Liver (tissue), 9 donors: ENCODE data around the gene KLRF1. TPM values are rescaled to one million over a fixed set of nuclear protein-coding genes. Genes with fewer than 3 reads are reported as not detected.

Experiments
- DNase-seq: peaks from one replicate; pipeline ENCODE4 v3.0.0-alpha.2; 2017; ENCODE audit warnings: low spot score
- H3K27ac ChIP-seq, 2 donors: one replicate each; pipeline ENCODE4 v1.7.0; 2013; ENCODE audit warnings: inconsistent platforms in 2 of 2, low read length in 2 of 2, control low read depth in 1 of 2, low read depth in 1 of 2, mild to moderate bottlenecking in 1 of 2
- H3K27me3 ChIP-seq, 4 donors: one replicate each; pipeline versions ENCODE4 v1.6.1 to v1.7.0; 2013; ENCODE audit warnings: low read length in 3 of 4, inconsistent platforms in 1 of 4, mild to moderate bottlenecking in 1 of 4, moderate library complexity in 1 of 4; ENCODE audit not compliant: control insufficient read depth in 4 of 4, insufficient read depth in 4 of 4
- H3K36me3 ChIP-seq, 4 donors: one replicate each; pipeline versions ENCODE4 v1.6.1 to v1.7.0; 2013; ENCODE audit warnings: low read length in 3 of 4, mild to moderate bottlenecking in 3 of 4, low read depth in 1 of 4, moderate library complexity in 1 of 4; ENCODE audit not compliant: control insufficient read depth in 4 of 4, insufficient read depth in 3 of 4
- H3K4me1 ChIP-seq, 4 donors: one replicate each; pipeline versions ENCODE4 v1.6.1 to v1.7.0; 2013; ENCODE audit warnings: low read length in 3 of 4, mild to moderate bottlenecking in 3 of 4, moderate library complexity in 1 of 4; ENCODE audit not compliant: control insufficient read depth in 4 of 4, insufficient read depth in 4 of 4
- H3K4me3 ChIP-seq, 3 donors: one replicate each; pipeline versions ENCODE4 v1.6.1 to v1.7.0; 2013; ENCODE audit warnings: low read length in 3 of 3, control low read depth in 1 of 3, low read depth in 1 of 3, mild to moderate bottlenecking in 1 of 3
- H3K9ac ChIP-seq, 2 donors: one replicate each; pipeline ENCODE4 v1.7.0; 2013; ENCODE audit warnings: low read length in 2 of 2, mild to moderate bottlenecking in 2 of 2, moderate library complexity in 2 of 2, control low read depth in 1 of 2, low read depth in 1 of 2
- H3K9me3 ChIP-seq, 4 donors: one replicate each; pipeline versions ENCODE4 v1.6.1 to v1.7.0; 2013; ENCODE audit warnings: low read length in 3 of 4; ENCODE audit not compliant: control insufficient read depth in 4 of 4
- EGR1 ChIP-seq, 2 donors: IDR thresholded peaks; 2 replicates each; pipeline ENCODE4 v1.6.1; 2016 to 2018; ENCODE audit warnings: antibody characterized with exemption in 2 of 2, low read depth in 2 of 2
- FOXA2 ChIP-seq: IDR thresholded peaks from 2 replicates; pipeline ENCODE4 v1.6.1; 2016; ENCODE audit warnings: antibody characterized with exemption
- HNF4A ChIP-seq, 2 donors: conservative IDR thresholded peaks; 2 replicates each; pipeline ENCODE4 v1.6.1; 2016; ENCODE audit warnings: antibody characterized with exemption in 2 of 2, mild to moderate bottlenecking in 2 of 2
- HNF4G ChIP-seq: IDR thresholded peaks from 2 replicates; pipeline ENCODE4 v1.6.1; 2016; ENCODE audit warnings: antibody characterized with exemption
- JUND ChIP-seq, 2 donors: IDR thresholded peaks; 2 replicates each; pipeline ENCODE4 v1.6.1; 2016; ENCODE audit warnings: antibody characterized with exemption in 2 of 2
- NR2F2 ChIP-seq: IDR thresholded peaks from 2 replicates; pipeline ENCODE4 v1.6.1; 2016; ENCODE audit warnings: antibody characterized with exemption
- RAD21 ChIP-seq, 2 donors: IDR thresholded peaks; 2 replicates each; pipeline ENCODE4 v1.6.1; 2016; ENCODE audit warnings: antibody characterized with exemption in 2 of 2, mild to moderate bottlenecking in 2 of 2
- RXRA ChIP-seq, 2 donors: IDR thresholded peaks; 2 replicates each; pipeline ENCODE4 v1.6.1; 2017 to 2018; ENCODE audit warnings: antibody characterized with exemption in 2 of 2, mild to moderate bottlenecking in 1 of 2
- SP1 ChIP-seq: IDR thresholded peaks from 2 replicates; pipeline ENCODE4 v1.6.1; 2018; ENCODE audit warnings: antibody characterized with exemption, mild to moderate bottlenecking
- TAF1 ChIP-seq: conservative IDR thresholded peaks from 2 replicates; pipeline ENCODE4 v1.6.1; 2016; ENCODE audit warnings: antibody characterized with exemption, mild to moderate bottlenecking
- YY1 ChIP-seq: IDR thresholded peaks from 2 replicates; pipeline ENCODE4 v1.6.1; 2016; ENCODE audit warnings: antibody characterized with exemption, mild to moderate bottlenecking
- WGBS: extraction: QIAGEN DNeasy Blood & Tissue Kit; methylation state at CpG from one replicate; pipeline ENCODE4 v1.1.7; 2013; 5-methylcytosine and 5-hydroxymethylcytosine counted together
- polyA plus RNA-seq, 2 donors: library from polyadenylated mRNA; stranded (reverse) in 1 of 2; unstranded in 1 of 2; fragments of 200-250 nt in 1 of 2; fragments of >200 nt in 1 of 2; fragmentation: Nextera tagmentation in 1 of 2; extraction: Ambion mirVana in 1 of 2; gene quantifications; one replicate each; pipeline versions ENCODE4 v1.2.1 to v1.2.3, GENCODE V29; 2013 to 2015
- total RNA-seq, 2 donors: library from RNA; depleted of rRNA; stranded (reverse); fragments of >200 nt; gene quantifications; one replicate each; pipeline ENCODE4 v1.2.3, GENCODE V29; 2014
- TF ChIP-seq, protein P1 (sequence below): fragments of 150-350 bp; IDR thresholded peaks from 2 replicates; pipeline ENCODE4 v1.5.1; 2017; ENCODE audit warnings: improper control_type of control experiment, low read depth, low read length; ENCODE audit not compliant: missing input control
- TF ChIP-seq, protein P2 (sequence below): IDR thresholded peaks from 2 replicates; pipeline ENCODE4 v1.6.1; 2016; ENCODE audit warnings: antibody characterized with exemption
- TF ChIP-seq, protein P3 (sequence below): IDR thresholded peaks from 2 replicates; pipeline ENCODE4 v1.6.1; 2016; ENCODE audit warnings: antibody characterized with exemption
- TF ChIP-seq, protein P4 (sequence below): IDR thresholded peaks from 2 replicates; pipeline ENCODE4 v1.6.1; 2016; ENCODE audit warnings: antibody characterized with exemption, mild to moderate bottlenecking
- TF ChIP-seq, protein P5 (sequence below): IDR thresholded peaks from 2 replicates; pipeline ENCODE4 v1.6.1; 2016; ENCODE audit warnings: antibody characterized with exemption
- donor health status: healthy.
- donor health status: healthy.
- donor health status: healthy.
- donor health status: healthy.
- donor health status: healthy.

KLRF1 gene
- total and polyA plus RNA-seq, 4 donors = 0.18 to 1.5 (median 0.76) TPM

DNA sequence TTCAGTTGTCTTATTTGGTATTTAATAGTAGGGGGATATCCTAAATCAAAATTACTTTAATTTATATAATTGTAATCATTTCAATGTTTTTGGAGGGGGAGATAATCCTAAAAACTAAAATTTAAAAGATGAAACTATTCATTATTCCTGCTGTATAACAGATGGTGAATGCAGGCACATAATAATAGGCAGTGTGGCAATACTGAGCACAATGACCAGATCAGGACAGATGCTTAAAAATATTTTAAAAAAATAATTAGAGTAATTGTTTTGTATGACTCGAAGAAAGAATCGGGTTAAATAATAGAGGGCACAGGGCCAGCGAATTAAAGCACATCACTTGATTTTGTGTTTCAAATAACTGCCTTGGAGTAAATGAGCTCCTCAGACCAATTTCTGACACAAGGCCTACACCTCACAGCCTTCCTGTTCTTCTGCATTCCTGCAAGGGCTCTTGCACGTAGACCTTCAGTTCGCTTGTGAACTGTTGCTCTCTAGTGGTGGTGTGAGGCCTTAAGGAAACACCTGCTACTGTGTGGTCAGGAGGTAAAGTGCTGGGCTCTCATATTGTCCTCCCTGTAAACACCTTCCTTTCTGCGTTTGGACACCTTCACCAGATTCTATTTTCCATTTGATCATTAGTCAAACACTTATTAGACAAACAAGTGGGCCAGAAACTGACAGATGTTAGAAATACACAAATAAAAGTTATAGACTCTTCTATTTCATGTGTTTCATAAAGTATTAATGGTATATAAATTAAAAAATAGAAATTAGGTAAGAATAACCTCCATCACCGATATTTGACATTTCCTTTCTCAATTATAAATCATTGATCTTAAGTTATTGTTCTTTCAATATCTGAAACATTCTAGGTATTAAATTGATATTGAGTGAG, 29.3 kb upstream of the KLRF1 start:
- no peak for DNase-seq
- H3K9ac ChIP-seq = peak overlapping the region in 1 of 2 donors; percentile 31
- H3K27me3 ChIP-seq = no peaks in the 10 kb centered on the region
- 73% methylated on average over 7 of the region's 7 CpGs for WGBS
- no peaks in the 10 kb centered on the region for H3K9me3 ChIP-seq
- no peak overlapping the region for H3K4me3 ChIP-seq
- TF ChIP-seq, protein P1, sequence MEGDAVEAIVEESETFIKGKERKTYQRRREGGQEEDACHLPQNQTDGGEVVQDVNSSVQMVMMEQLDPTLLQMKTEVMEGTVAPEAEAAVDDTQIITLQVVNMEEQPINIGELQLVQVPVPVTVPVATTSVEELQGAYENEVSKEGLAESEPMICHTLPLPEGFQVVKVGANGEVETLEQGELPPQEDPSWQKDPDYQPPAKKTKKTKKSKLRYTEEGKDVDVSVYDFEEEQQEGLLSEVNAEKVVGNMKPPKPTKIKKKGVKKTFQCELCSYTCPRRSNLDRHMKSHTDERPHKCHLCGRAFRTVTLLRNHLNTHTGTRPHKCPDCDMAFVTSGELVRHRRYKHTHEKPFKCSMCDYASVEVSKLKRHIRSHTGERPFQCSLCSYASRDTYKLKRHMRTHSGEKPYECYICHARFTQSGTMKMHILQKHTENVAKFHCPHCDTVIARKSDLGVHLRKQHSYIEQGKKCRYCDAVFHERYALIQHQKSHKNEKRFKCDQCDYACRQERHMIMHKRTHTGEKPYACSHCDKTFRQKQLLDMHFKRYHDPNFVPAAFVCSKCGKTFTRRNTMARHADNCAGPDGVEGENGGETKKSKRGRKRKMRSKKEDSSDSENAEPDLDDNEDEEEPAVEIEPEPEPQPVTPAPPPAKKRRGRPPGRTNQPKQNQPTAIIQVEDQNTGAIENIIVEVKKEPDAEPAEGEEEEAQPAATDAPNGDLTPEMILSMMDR = peak; percentile 34
- TF ChIP-seq, protein P2, sequence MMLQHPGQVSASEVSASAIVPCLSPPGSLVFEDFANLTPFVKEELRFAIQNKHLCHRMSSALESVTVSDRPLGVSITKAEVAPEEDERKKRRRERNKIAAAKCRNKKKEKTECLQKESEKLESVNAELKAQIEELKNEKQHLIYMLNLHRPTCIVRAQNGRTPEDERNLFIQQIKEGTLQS = no peak
- TF ChIP-seq, protein P3, sequence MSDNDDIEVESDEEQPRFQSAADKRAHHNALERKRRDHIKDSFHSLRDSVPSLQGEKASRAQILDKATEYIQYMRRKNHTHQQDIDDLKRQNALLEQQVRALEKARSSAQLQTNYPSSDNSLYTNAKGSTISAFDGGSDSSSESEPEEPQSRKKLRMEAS = no peak
- TF ChIP-seq SP1 = no peak
- TF ChIP-seq RXRA (IDR thresholded peaks at IDR 0.05) = no peak
- no peak for TF ChIP-seq FOXA2
- TF ChIP-seq, protein P4, sequence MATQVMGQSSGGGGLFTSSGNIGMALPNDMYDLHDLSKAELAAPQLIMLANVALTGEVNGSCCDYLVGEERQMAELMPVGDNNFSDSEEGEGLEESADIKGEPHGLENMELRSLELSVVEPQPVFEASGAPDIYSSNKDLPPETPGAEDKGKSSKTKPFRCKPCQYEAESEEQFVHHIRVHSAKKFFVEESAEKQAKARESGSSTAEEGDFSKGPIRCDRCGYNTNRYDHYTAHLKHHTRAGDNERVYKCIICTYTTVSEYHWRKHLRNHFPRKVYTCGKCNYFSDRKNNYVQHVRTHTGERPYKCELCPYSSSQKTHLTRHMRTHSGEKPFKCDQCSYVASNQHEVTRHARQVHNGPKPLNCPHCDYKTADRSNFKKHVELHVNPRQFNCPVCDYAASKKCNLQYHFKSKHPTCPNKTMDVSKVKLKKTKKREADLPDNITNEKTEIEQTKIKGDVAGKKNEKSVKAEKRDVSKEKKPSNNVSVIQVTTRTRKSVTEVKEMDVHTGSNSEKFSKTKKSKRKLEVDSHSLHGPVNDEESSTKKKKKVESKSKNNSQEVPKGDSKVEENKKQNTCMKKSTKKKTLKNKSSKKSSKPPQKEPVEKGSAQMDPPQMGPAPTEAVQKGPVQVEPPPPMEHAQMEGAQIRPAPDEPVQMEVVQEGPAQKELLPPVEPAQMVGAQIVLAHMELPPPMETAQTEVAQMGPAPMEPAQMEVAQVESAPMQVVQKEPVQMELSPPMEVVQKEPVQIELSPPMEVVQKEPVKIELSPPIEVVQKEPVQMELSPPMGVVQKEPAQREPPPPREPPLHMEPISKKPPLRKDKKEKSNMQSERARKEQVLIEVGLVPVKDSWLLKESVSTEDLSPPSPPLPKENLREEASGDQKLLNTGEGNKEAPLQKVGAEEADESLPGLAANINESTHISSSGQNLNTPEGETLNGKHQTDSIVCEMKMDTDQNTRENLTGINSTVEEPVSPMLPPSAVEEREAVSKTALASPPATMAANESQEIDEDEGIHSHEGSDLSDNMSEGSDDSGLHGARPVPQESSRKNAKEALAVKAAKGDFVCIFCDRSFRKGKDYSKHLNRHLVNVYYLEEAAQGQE = no peak
- TF ChIP-seq, protein P5, sequence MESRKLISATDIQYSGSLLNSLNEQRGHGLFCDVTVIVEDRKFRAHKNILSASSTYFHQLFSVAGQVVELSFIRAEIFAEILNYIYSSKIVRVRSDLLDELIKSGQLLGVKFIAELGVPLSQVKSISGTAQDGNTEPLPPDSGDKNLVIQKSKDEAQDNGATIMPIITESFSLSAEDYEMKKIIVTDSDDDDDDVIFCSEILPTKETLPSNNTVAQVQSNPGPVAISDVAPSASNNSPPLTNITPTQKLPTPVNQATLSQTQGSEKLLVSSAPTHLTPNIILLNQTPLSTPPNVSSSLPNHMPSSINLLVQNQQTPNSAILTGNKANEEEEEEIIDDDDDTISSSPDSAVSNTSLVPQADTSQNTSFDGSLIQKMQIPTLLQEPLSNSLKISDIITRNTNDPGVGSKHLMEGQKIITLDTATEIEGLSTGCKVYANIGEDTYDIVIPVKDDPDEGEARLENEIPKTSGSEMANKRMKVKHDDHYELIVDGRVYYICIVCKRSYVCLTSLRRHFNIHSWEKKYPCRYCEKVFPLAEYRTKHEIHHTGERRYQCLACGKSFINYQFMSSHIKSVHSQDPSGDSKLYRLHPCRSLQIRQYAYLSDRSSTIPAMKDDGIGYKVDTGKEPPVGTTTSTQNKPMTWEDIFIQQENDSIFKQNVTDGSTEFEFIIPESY = no peak
- peak; percentile 74 to 80 for TF ChIP-seq RAD21 (IDR thresholded peaks at IDR 0.05)
- H3K36me3 ChIP-seq = no peaks in the 10 kb centered on the region
- no peaks in the 10 kb centered on the region for H3K4me1 ChIP-seq
- no peak overlapping the region for H3K27ac ChIP-seq

DNA sequence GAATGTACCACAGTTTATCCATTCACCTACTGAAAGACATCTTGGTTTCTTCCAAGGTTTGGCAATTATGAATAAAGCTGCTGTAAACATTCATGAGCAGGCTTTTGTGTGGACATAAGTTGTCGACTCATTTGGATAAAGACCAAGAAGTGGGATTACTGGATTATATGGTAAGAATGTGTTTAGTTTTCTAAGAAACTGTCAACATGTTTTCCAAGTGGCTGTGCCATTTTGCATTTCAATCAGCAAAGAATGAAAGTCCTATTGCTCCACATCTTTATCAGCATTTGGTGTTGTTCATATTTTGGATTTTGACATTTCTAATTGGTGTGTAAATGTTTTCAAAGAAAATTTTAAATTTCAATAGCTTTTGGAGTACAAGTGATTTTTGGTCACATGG, 27.3 kb upstream of the KLRF1 start:
- no peak overlapping the region for H3K4me3 ChIP-seq
- H3K27me3 ChIP-seq = no peaks in the 10 kb centered on the region
- no peak for DNase-seq
- H3K9me3 ChIP-seq = no peaks in the 10 kb centered on the region
- no peaks in the 10 kb centered on the region for H3K4me1 ChIP-seq
- H3K36me3 ChIP-seq = no peaks in the 10 kb centered on the region
- no peak overlapping the region for H3K27ac ChIP-seq
- no peak overlapping the region for H3K9ac ChIP-seq
- WGBS = 86% methylated on average over 1 of the region's 1 CpG
- TF ChIP-seq JUND (IDR thresholded peaks at IDR 0.05) (no peak), HNF4A (conservative IDR thresholded peaks at IDR 0.05) (no peak), SP1 (no peak), RXRA (IDR thresholded peaks at IDR 0.05) (no peak), HNF4G (no peak), YY1 (no peak), NR2F2 (no peak), TAF1 (no peak), EGR1 (IDR thresholded peaks at IDR 0.05; ENCODE audit: low read depth in 2 of 2) (no peak), RAD21 (IDR thresholded peaks at IDR 0.05) (no peak), FOXA2 (no peak)
- TF ChIP-seq, protein P5 = no peak
- TF ChIP-seq, protein P2 = no peak
- TF ChIP-seq, protein P3 = no peak
- TF ChIP-seq, protein P1 = no peak
